HL-60 (cell line): ENCODE data around the gene HSD11B2.

Source experiments
- DNase-seq, 2 experiments: peaks; one replicate each; pipeline ENCODE4 v3.0.0-alpha.2; 2010 to 2020; ENCODE audit warnings: low read depth in 1 of 2, low spot score in 1 of 2
- H3K27ac ChIP-seq: fragments of 250-450 bp; sonication (Bioruptor Pico); replicated peaks from 2 replicates; pipeline ENCODE4 v1.5.1; 2020; ENCODE audit warnings: mild to moderate bottlenecking, moderate library complexity
- H3K27me3 ChIP-seq: fragments of 250-450 bp; sonication (Bioruptor Pico); 2 replicates; pipeline ENCODE4 v1.5.1; 2021; ENCODE audit warnings: mild to moderate bottlenecking, moderate library complexity; ENCODE audit not compliant: insufficient read depth, poor library complexity, severe bottlenecking
- H3K4me3 ChIP-seq: replicated peaks from 2 replicates; pipeline ENCODE4 v1.5.1; 2011; ENCODE audit warnings: mild to moderate bottlenecking, control low read depth, low read length; ENCODE audit not compliant: insufficient read depth
- CTCF ChIP-seq: IDR thresholded peaks from one replicate; pipeline ENCODE4 v1.5.1; 2011; ENCODE audit warnings: low read length, control low read depth, inconsistent platforms; ENCODE audit not compliant: insufficient read depth
- GABPA ChIP-seq: IDR thresholded peaks from 2 replicates; pipeline ENCODE4 v1.6.1; 2012; ENCODE audit warnings: low read depth
- POLR2AphosphoS5 ChIP-seq: IDR thresholded peaks from 2 replicates; pipeline ENCODE4 v1.6.1; 2012; ENCODE audit warnings: low read depth
- REST ChIP-seq: IDR thresholded peaks from 2 replicates; pipeline ENCODE4 v1.6.1; 2012; ENCODE audit warnings: low read depth; ENCODE audit not compliant: insufficient replicate concordance
- SPI1 ChIP-seq: IDR thresholded peaks from 2 replicates; pipeline ENCODE4 v1.6.1; 2012; ENCODE audit warnings: low read depth, mild to moderate bottlenecking, borderline replicate concordance

The HSD11B2 gene

GRCh38 chr16:67386861-67387455 lies 44.0 kb upstream of the HSD11B2 start:
- no peaks in the 10 kb centered on the region for H3K27me3 ChIP-seq
- H3K4me3 ChIP-seq, result no peak overlapping the region
- no peak for DNase-seq
- TF ChIP-seq REST, result no peak
- no peak for TF ChIP-seq SPI1
- no peak for TF ChIP-seq GABPA
- H3K27ac ChIP-seq, result no peak overlapping the region

- TF ChIP-seq REST, result no peak
- TF ChIP-seq CTCF, result no peak
- TF ChIP-seq GABPA, result no peak
- H3K27me3 ChIP-seq, result peaks cover 2% of the 10 kb centered on the region
- no peak overlapping the region for H3K27ac ChIP-seq
- no peak overlapping the region for H3K4me3 ChIP-seq
- no peak for DNase-seq
Measured at GRCh38 chr16:67387479-67388079, 43.3 kb upstream of the HSD11B2 start.

- Histone ChIP-seq H3K4me3 (no peak overlapping the region), H3K27ac (no peak overlapping the region), H3K27me3 (peaks cover 8% of the 10 kb centered on the region)
- no peak for DNase-seq
- no peak for TF ChIP-seq SPI1
- no peak for TF ChIP-seq REST
- TF ChIP-seq GABPA, result no peak
- TF ChIP-seq POLR2AphosphoS5, result no peak
- no peak for TF ChIP-seq CTCF
Measured at GRCh38 chr16:67388191-67388590, 42.7 kb upstream of the HSD11B2 start.
